GM23338 (cell line): ENCODE results near the gene ZNF853. TPM values are rescaled to one million over a fixed set of nuclear protein-coding genes. Genes with fewer than 3 reads are reported as not detected.

ENCODE experiments used
- ATAC-seq: fragments of 200-7000 bp; cut with Tn5 transposase; 3 replicates; pipeline ENCODE4 v1.9.1; 2020
- DNase-seq: peaks from one replicate; pipeline ENCODE4 v3.0.0-alpha.2; 2015; ENCODE audit warnings: low spot score
- H2AFZ ChIP-seq: fragments of 200-600 bp; sonication (generic); 2 replicates; pipeline ENCODE4 v1.8.0; 2016; ENCODE audit warnings: antibody characterized with exemption, mild to moderate bottlenecking, moderate library complexity
- H3F3A ChIP-seq: fragments of 200-600 bp; sonication (generic); replicated peaks from 2 replicates; pipeline ENCODE4 v1.8.0; 2017; ENCODE audit warnings: antibody characterized with exemption, mixed run types, low read depth
- H3K27ac ChIP-seq: fragments of 200-600 bp; sonication (generic); 2 replicates; pipeline ENCODE4 v1.6.1; 2016; ENCODE audit warnings: low read depth
- H3K27me3 ChIP-seq: fragments of 200-600 bp; sonication (generic); 2 replicates; pipeline ENCODE4 v1.8.0; 2016; ENCODE audit warnings: mild to moderate bottlenecking, mixed run types, moderate library complexity; ENCODE audit not compliant: insufficient read depth
- H3K36me3 ChIP-seq: fragments of 200-600 bp; sonication (generic); 2 replicates; pipeline ENCODE4 v1.8.0; 2016; ENCODE audit warnings: mild to moderate bottlenecking; ENCODE audit not compliant: insufficient read depth
- H3K4me1 ChIP-seq: fragments of 200-600 bp; sonication (generic); 2 replicates; pipeline ENCODE4 v1.8.0; 2016; ENCODE audit warnings: mild to moderate bottlenecking, moderate library complexity; ENCODE audit not compliant: insufficient read depth
- H3K4me2 ChIP-seq: fragments of 200-600 bp; sonication (generic); 2 replicates; pipeline ENCODE4 v1.7.1; 2017; ENCODE audit warnings: mixed run types
- H3K4me3 ChIP-seq: fragments of 200-600 bp; sonication (generic); 2 replicates; pipeline ENCODE4 v1.6.1; 2016; ENCODE audit warnings: mixed run types
- H3K79me2 ChIP-seq: fragments of 200-600 bp; sonication (generic); replicated peaks from 2 replicates; pipeline ENCODE4 v1.8.0; 2017; ENCODE audit warnings: mild to moderate bottlenecking; ENCODE audit not compliant: insufficient read depth
- H3K9me2 ChIP-seq: fragments of 200-600 bp; sonication (generic); 2 replicates; pipeline ENCODE4 v1.8.0; 2017; ENCODE audit not compliant: insufficient read depth
- H4K20me1 ChIP-seq: fragments of 200-600 bp; sonication (generic); replicated peaks from 2 replicates; pipeline ENCODE4 v1.8.0; 2017; ENCODE audit warnings: mild to moderate bottlenecking; ENCODE audit not compliant: insufficient read depth
- H3K27ac Mint-ChIP-seq: 2 replicates; pipeline ENCODE4 v1.8.0; 2020; ENCODE audit warnings: inconsistent platforms, mild to moderate bottlenecking, moderate library complexity, mixed read lengths
- H3K27me3 Mint-ChIP-seq: 3 replicates; pipeline ENCODE4 v1.8.0; 2022; ENCODE audit warnings: low read depth, mild to moderate bottlenecking, moderate library complexity, mixed read lengths, inconsistent platforms; ENCODE audit not compliant: insufficient read depth, poor library complexity
- H3K36me3 Mint-ChIP-seq: 3 replicates; pipeline ENCODE4 v1.8.0; 2021; ENCODE audit warnings: low read depth, mild to moderate bottlenecking, inconsistent platforms, moderate library complexity, mixed read lengths
- H3K4me1 Mint-ChIP-seq: 3 replicates; pipeline ENCODE4 v1.8.0; 2020; ENCODE audit warnings: mild to moderate bottlenecking, inconsistent platforms, mixed read lengths
- H3K4me3 Mint-ChIP-seq: 3 replicates; pipeline ENCODE4 v1.8.0; 2021; ENCODE audit warnings: moderate library complexity, mild to moderate bottlenecking, inconsistent platforms, mixed read lengths
- H3K9me3 Mint-ChIP-seq: 3 replicates; pipeline ENCODE4 v1.8.0; 2020; ENCODE audit warnings: moderate library complexity, mild to moderate bottlenecking, inconsistent platforms, mixed read lengths
- CREB1 ChIP-seq: fragments of 250-450 bp; sonication (Bioruptor Pico); IDR thresholded peaks from 2 replicates; pipeline ENCODE4 v1.5.0; 2020; ENCODE audit warnings: low read depth, mild to moderate bottlenecking, moderate library complexity
- CTCF ChIP-seq, 2 experiments: fragments of 200-600 bp in 1 of 2; sonication (generic) in 1 of 2; conservative IDR thresholded peaks; 2 replicates each; pipeline versions ENCODE4 v1.5.1 to v1.6.1; 2016 to 2017; ENCODE audit warnings: antibody characterized with exemption in 2 of 2, low read depth in 2 of 2, mild to moderate bottlenecking in 2 of 2, moderate library complexity in 1 of 2
- ETS1 ChIP-seq: IDR thresholded peaks from 2 replicates; pipeline ENCODE4 v1.6.1; 2016; ENCODE audit warnings: antibody characterized with exemption
- EZH2 ChIP-seq: fragments of 200-600 bp; sonication (generic); IDR thresholded peaks from one replicate; pipeline ENCODE4 v1.8.0; 2017; ENCODE audit warnings: antibody characterized with exemption, mild to moderate bottlenecking, low read depth; ENCODE audit not compliant: unreplicated experiment
- EZH2phosphoT487 ChIP-seq: fragments of 200-600 bp; sonication (generic); IDR thresholded peaks from one replicate; pipeline ENCODE4 v1.8.1; 2018; ENCODE audit warnings: antibody characterized with exemption; ENCODE audit not compliant: unreplicated experiment
- JUNB ChIP-seq: IDR thresholded peaks from one replicate; pipeline ENCODE4 v1.6.1; 2016; ENCODE audit warnings: antibody characterized with exemption; ENCODE audit not compliant: unreplicated experiment
- NANOG ChIP-seq: IDR thresholded peaks from 2 replicates; pipeline ENCODE4 v1.6.1; 2016; ENCODE audit warnings: antibody characterized with exemption, borderline replicate concordance
- POLR2AphosphoS5 ChIP-seq: IDR thresholded peaks from 2 replicates; pipeline ENCODE4 v1.6.1; 2016; ENCODE audit warnings: antibody characterized with exemption, low read depth
- REST ChIP-seq: IDR thresholded peaks from one replicate; pipeline ENCODE4 v1.6.1; 2018; ENCODE audit warnings: antibody characterized with exemption; ENCODE audit not compliant: unreplicated experiment
- STAT1 ChIP-seq: IDR thresholded peaks from one replicate; pipeline ENCODE4 v1.6.1; 2016; ENCODE audit warnings: antibody characterized with exemption; ENCODE audit not compliant: unreplicated experiment
- ZNF114 ChIP-seq: fragments of 250-450 bp; sonication (Bioruptor Pico); IDR thresholded peaks from 2 replicates; pipeline ENCODE4 v1.5.0; 2020; ENCODE audit warnings: mild to moderate bottlenecking, moderate library complexity
- ZNF331 ChIP-seq: fragments of 250-450 bp; sonication (Bioruptor Pico); IDR thresholded peaks from 2 replicates; pipeline ENCODE4 v1.5.0; 2020; ENCODE audit warnings: low read depth, mild to moderate bottlenecking, moderate library complexity
- ZNF462 ChIP-seq: fragments of 250-450 bp; sonication (Bioruptor Pico); IDR thresholded peaks from 2 replicates; pipeline ENCODE4 v1.5.0; 2020; ENCODE audit warnings: mild to moderate bottlenecking, moderate library complexity
- polyA plus RNA-seq: library from polyadenylated mRNA; unstranded; fragments of >200 nt; fragmentation: Nextera tagmentation; extraction: Ambion mirVana; gene quantifications from 2 replicates; pipeline ENCODE4 v1.2.1, GENCODE V29; 2016
- total RNA-seq: library from RNA; depleted of rRNA; stranded (reverse); fragments of >200 nt; shearing (Covaris generic); gene quantifications from 2 replicates; pipeline ENCODE4 v1.2.3, GENCODE V29; 2014

The ZNF853 gene
- total and polyA plus RNA-seq, 2 experiments from 2014 or later: 0.32 to 8.9 TPM

GRCh38 chr7:6650521-6651011, 35.2 kb downstream of the ZNF853 start:
- Histone ChIP-seq H3K4me1 (no peaks in the 10 kb centered on the region), H2AFZ (no peak overlapping the region), H3K9me2 (no peaks in the 10 kb centered on the region), H4K20me1 (no peaks in the 10 kb centered on the region; the same call in 1 of the 2 replicates), H3F3A (no peaks in the 10 kb centered on the region), H3K4me3 (no peak overlapping the region), H3K79me2 (no peaks in the 10 kb centered on the region), H3K27ac (no peak overlapping the region), H3K4me2 (no peak overlapping the region), H3K27me3 (no peaks in the 10 kb centered on the region), H3K36me3 (no peaks in the 10 kb centered on the region)
- no peak for ATAC-seq
- TF ChIP-seq JUNB: no peak
- TF ChIP-seq ZNF462 (CRISPR knock-in tag): no peak
- no peak for TF ChIP-seq REST
- TF ChIP-seq POLR2AphosphoS5: no peak
- no peak for TF ChIP-seq ZNF331 (CRISPR knock-in tag)
- no peak for TF ChIP-seq EZH2phosphoT487
- no peak for TF ChIP-seq ETS1
- TF ChIP-seq STAT1: no peak
- no peak for TF ChIP-seq CTCF (conservative IDR thresholded peaks at IDR 0.05; ENCODE audit: low read depth in 2 of 2)
- TF ChIP-seq EZH2: no peak
- no peak for TF ChIP-seq NANOG
- no peak for TF ChIP-seq ZNF114
- no peak for TF ChIP-seq CREB1
- Mint-ChIP-seq H3K4me1 (no peaks in the 10 kb centered on the region), H3K9me3 (no peaks in the 10 kb centered on the region), H3K27ac (no peak overlapping the region), H3K27me3 (peaks cover 4% of the 10 kb centered on the region), H3K36me3 (peaks cover 27% of the 10 kb centered on the region), H3K4me3 (no peak overlapping the region)
- DNase-seq: no peak
